Epithelial cell of esophagus (primary cell): ENCODE results near the gene MAJIN.

ENCODE experiments used
- DNase-seq: peaks from one replicate; pipeline ENCODE4 v3.0.0; 2010; ENCODE audit warnings: low read depth
- H3K4me3 ChIP-seq: 2 replicates; pipeline ENCODE4 v1.5.1; 2011; ENCODE audit warnings: mild to moderate bottlenecking, low read length, control low read depth
- CTCF ChIP-seq: IDR thresholded peaks from 2 replicates; pipeline ENCODE4 v1.5.1; 2011; ENCODE audit warnings: low read depth, mild to moderate bottlenecking, low read length, control low read depth, inconsistent platforms; ENCODE audit not compliant: insufficient read depth; ENCODE audit errors: missing control alignments

MAJIN gene

GRCh38 chr11:64911689-64912088, 60.2 kb downstream of the MAJIN start:
- no peak overlapping the region for H3K4me3 ChIP-seq
- no peak for DNase-seq
- no peak for TF ChIP-seq CTCF

GRCh38 chr11:64911142-64911541, 60.8 kb downstream of the MAJIN start:
- no peak for TF ChIP-seq CTCF
- no peak for DNase-seq
- H3K4me3 ChIP-seq, result no peak overlapping the region

GRCh38 chr11:64910451-64911093, 61.3 kb downstream of the MAJIN start:
- H3K4me3 ChIP-seq, result no peak overlapping the region
- DNase-seq, result no peak
- TF ChIP-seq CTCF, result no peak

GRCh38 chr11:64909653-64910343, 62.1 kb downstream of the MAJIN start:
- no peak for DNase-seq
- no peak for TF ChIP-seq CTCF
- no peak overlapping the region for H3K4me3 ChIP-seq

- DNase-seq, result no peak
- H3K4me3 ChIP-seq, result no peak overlapping the region
- no peak for TF ChIP-seq CTCF
Observed at GRCh38 chr11:64908766-64909165, 63.1 kb downstream of the MAJIN start.

- no peak overlapping the region for H3K4me3 ChIP-seq
- TF ChIP-seq CTCF, result no peak
- DNase-seq, result no peak
Observed at GRCh38 chr11:64906314-64906635, 65.6 kb downstream of the MAJIN start.
